Suprapubic skin (tissue), 4 donors: ENCODE results near the gene TMEM187. TPM values are rescaled to one million over a fixed set of nuclear protein-coding genes. Genes with fewer than 3 reads are reported as not detected.

Experiments
- DNase-seq, 2 donors: peaks; one replicate each; pipeline ENCODE4 v3.0.0-alpha.2; 2019; ENCODE audit warnings: low spot score in 2 of 2
- H3K27ac ChIP-seq: fragments of 200-600 bp; sonication (generic); one replicate; pipeline ENCODE4 v1.5.1; 2019
- H3K27me3 ChIP-seq: fragments of 200-600 bp; sonication (generic); one replicate; pipeline ENCODE4 v1.5.1; 2019
- H3K36me3 ChIP-seq: fragments of 200-600 bp; sonication (generic); one replicate; pipeline ENCODE4 v1.5.1; 2019
- H3K4me1 ChIP-seq: fragments of 200-600 bp; sonication (generic); one replicate; pipeline ENCODE4 v1.5.1; 2019
- H3K4me3 ChIP-seq: fragments of 200-600 bp; sonication (generic); one replicate; pipeline ENCODE4 v1.5.1; 2019; ENCODE audit warnings: mild to moderate bottlenecking
- H3K9me3 ChIP-seq: fragments of 200-600 bp; sonication (generic); one replicate; pipeline ENCODE4 v1.5.1; 2019
- EP300 ChIP-seq: sonication (generic); formaldehyde crosslinking; IDR thresholded peaks from one replicate; pipeline ENCODE4 v1.6.1; 2017; ENCODE audit warnings: antibody characterized with exemption
- POLR2A ChIP-seq, 2 donors: fragments of 450-650 bp; IDR thresholded peaks; one replicate each; pipeline ENCODE4 v1.6.1; 2017; ENCODE audit warnings: antibody characterized with exemption in 2 of 2, mild to moderate bottlenecking in 2 of 2, moderate library complexity in 2 of 2
- POLR2AphosphoS5 ChIP-seq, 3 donors: sonication (generic); formaldehyde crosslinking; IDR thresholded peaks; one replicate each; pipeline ENCODE4 v1.6.1; 2017; ENCODE audit warnings: antibody characterized with exemption in 3 of 3
- WGBS: methylation state at CpG from one replicate; pipeline ENCODE4 v1.1.5; 2018; 5-methylcytosine and 5-hydroxymethylcytosine counted together
- total RNA-seq, 4 donors: library from RNA; depleted of rRNA; stranded (reverse); fragments of >200 nt; gene quantifications; one replicate each; pipeline ENCODE4 v1.1.0, GENCODE V29; 2016
- TF ChIP-seq, protein P1 (sequence below), 2 donors: fragments of 200-600 bp in 1 of 2; fragments of 450-650 bp in 1 of 2; sonication (generic) in 1 of 2; IDR thresholded peaks; one replicate each; pipeline ENCODE4 v1.5.1; 2016 to 2019; ENCODE audit warnings: antibody characterized with exemption in 2 of 2, mild to moderate bottlenecking in 1 of 2, moderate library complexity in 1 of 2

The TMEM187 gene
- total RNA-seq, 4 donors from 2014 or later: 7.8 to 10.7 (median 8.6) TPM

DNA sequence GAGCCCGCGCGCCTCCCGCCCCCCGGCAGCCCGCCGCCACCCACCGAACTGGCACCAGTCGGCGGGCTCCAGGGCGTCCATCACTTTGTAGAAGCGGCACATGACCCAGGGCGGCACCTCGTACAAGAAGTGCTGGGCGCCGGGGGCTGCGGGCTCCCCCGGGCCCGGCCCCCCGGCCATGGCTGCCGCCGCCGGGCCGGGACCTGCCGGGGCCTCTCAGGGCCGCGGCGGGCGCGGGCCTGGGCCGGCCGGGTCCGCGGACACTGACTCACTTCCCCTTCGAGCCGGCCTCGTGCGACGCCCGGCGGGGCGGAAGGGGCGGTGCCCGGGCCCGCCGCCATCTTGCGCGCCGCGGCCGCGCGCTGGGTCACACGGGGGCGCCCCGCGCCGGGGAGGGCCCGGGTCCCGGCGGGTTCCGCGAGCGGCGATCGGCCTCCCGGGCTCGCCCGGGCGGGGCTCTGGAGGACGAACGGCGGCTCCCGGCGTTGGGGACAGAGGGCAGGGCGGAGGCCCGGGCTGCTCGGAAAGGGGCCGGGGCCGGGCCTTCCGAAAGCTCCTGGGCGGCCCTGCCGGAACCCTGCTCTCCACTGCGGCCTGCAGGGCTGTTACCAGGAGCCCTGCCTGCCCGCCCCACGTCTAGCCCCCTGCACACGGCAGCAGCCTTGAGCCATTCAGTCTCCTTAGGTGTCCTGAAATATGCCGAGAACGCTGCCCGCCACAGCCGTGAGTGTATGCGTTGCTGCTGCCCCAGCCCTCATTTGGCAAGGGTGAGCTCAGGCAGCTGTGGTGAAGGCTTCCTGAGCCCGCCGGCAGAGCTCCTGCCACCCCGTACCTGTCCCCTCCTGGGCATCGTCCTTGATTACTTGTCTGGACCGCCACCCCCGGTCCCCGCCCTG, 47.3 kb downstream of the TMEM187 start, which contains the start of gene IRAK1:
IRAK1 (minus strand) TSS at position 270 of the 896 bp plus-strand sequence; CDS start at position 180, 90 bp downstream.
- Histone ChIP-seq H3K36me3 (peaks cover 20% of the 10 kb centered on the region), H3K9me3 (no peaks in the 10 kb centered on the region), H3K4me3 (peak within 1 kb of the TSS; percentile 66), H3K4me1 (peaks cover 31% of the 10 kb centered on the region), H3K27me3 (no peaks in the 10 kb centered on the region), H3K27ac (peak within 1 kb of the TSS; percentile 93)
- 39% methylated on average over 21 of the region's 99 CpGs for WGBS
- no peak for DNase-seq
- TF ChIP-seq POLR2AphosphoS5 (IDR thresholded peaks at IDR 0.05): no peak
- no peak for TF ChIP-seq EP300
- TF ChIP-seq, protein P1, sequence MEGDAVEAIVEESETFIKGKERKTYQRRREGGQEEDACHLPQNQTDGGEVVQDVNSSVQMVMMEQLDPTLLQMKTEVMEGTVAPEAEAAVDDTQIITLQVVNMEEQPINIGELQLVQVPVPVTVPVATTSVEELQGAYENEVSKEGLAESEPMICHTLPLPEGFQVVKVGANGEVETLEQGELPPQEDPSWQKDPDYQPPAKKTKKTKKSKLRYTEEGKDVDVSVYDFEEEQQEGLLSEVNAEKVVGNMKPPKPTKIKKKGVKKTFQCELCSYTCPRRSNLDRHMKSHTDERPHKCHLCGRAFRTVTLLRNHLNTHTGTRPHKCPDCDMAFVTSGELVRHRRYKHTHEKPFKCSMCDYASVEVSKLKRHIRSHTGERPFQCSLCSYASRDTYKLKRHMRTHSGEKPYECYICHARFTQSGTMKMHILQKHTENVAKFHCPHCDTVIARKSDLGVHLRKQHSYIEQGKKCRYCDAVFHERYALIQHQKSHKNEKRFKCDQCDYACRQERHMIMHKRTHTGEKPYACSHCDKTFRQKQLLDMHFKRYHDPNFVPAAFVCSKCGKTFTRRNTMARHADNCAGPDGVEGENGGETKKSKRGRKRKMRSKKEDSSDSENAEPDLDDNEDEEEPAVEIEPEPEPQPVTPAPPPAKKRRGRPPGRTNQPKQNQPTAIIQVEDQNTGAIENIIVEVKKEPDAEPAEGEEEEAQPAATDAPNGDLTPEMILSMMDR (IDR thresholded peaks at IDR 0.05): no peak
- peak in 1 of 2 donors; percentile 50 for TF ChIP-seq POLR2A (IDR thresholded peaks at IDR 0.05)

DNA sequence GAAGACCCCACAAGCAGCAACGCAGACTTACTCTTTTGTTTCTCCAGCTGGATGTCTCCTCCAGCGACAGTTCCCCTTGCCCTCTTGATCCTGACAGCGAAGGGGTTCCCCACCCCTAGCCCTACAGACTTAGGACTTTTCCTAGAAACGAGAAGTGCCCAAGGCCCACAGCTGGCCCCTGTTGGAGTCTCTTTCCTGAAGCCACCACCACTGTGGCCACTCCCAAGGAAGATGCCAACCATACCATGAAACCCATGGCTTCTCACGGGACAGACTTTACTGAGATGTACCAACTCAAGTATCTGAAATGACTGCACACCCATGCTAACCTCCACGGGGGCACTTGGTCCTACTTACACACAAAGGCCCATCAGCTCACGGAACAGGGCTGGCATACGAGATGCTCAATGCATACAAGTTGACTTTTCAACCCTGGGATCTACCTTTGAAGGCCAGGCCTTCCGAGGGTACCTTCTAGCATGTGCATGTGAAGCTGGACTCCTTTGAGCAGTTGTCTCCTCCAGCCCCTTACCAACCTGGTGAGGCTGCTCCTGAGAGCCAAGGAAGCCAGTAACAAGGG, 48.1 kb downstream of the TMEM187 start:
- TF ChIP-seq POLR2A (IDR thresholded peaks at IDR 0.05): peak in 1 of 2 donors; percentile 20
- no peak for TF ChIP-seq POLR2AphosphoS5 (IDR thresholded peaks at IDR 0.05)
- TF ChIP-seq, protein P1 (IDR thresholded peaks at IDR 0.05): no peak
- no peak for TF ChIP-seq EP300
- Histone ChIP-seq H3K27ac (peak overlapping the region; percentile 93), H3K4me3 (peak overlapping the region; percentile 66), H3K9me3 (no peaks in the 10 kb centered on the region), H3K27me3 (no peaks in the 10 kb centered on the region), H3K36me3 (peaks cover 16% of the 10 kb centered on the region), H3K4me1 (peaks cover 37% of the 10 kb centered on the region)
- 64% methylated on average over 7 of the region's 9 CpGs for WGBS
- no peak for DNase-seq

DNA sequence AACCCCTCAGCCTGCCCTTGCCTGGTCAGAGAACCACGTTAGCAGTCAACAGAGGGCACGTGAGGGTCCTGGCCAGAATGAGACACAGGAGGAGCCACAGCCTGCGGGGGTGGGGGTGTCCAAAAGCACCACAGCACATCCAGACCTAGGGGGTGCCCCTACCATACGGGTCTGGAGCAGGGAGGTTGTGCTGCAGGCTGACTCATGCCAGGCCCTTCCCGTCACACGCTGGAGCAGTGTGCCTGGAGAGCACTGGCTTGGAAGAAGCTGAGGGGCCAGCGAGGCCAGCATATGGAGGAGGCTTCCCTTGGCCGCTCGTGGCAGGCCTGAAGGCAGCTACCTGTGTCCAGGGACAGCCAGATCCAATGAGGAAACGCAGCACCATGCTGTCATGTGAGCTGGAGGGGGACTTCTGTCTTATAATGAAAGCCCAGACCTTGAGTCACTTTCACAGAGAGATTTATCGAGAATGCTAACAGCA, 48.6 kb downstream of the TMEM187 start:
- H3K4me3 ChIP-seq: no peak overlapping the region
- H3K4me1 ChIP-seq: peaks cover 41% of the 10 kb centered on the region

DNA sequence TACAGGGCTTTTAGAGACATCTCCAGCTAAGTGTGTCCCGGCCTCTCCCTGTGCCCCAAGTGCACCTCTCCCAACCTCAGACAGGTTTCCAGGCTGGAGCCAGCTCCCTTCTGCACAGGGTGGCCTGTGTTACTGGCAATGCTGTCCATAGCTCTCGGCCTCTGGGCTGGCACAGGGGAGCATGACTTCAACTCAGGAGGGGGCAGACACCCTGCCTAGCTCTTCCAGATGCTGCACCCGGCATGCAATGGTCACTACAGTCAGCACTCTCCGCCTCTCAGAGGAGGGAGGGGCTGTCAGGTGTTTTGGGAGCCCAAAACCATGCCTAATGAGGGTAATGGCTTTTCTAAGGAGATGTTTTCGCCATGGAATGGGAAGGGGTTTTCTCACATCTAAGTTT, 49.6 kb downstream of the TMEM187 start:
- no peak for DNase-seq
- H3K27me3 ChIP-seq: no peaks in the 10 kb centered on the region
- H3K27ac ChIP-seq: no peak overlapping the region
- H3K4me1 ChIP-seq: peaks cover 45% of the 10 kb centered on the region
- H3K4me3 ChIP-seq: no peak overlapping the region
- WGBS: 79% methylated on average over 3 of the region's 5 CpGs
- H3K36me3 ChIP-seq: peaks cover 2% of the 10 kb centered on the region
- no peaks in the 10 kb centered on the region for H3K9me3 ChIP-seq
- no peak for TF ChIP-seq POLR2AphosphoS5 (IDR thresholded peaks at IDR 0.05)
- no peak for TF ChIP-seq EP300
- TF ChIP-seq POLR2A (IDR thresholded peaks at IDR 0.05): no peak
- TF ChIP-seq, protein P1 (IDR thresholded peaks at IDR 0.05): no peak

More for the DNA sequence above, 48.6 kb downstream of the TMEM187 start:
- TF ChIP-seq, protein P1 (IDR thresholded peaks at IDR 0.05): no peak
- TF ChIP-seq EP300 (no peak), POLR2A (IDR thresholded peaks at IDR 0.05) (no peak), POLR2AphosphoS5 (IDR thresholded peaks at IDR 0.05) (no peak)
- Histone ChIP-seq H3K27me3 (no peaks in the 10 kb centered on the region), H3K9me3 (no peaks in the 10 kb centered on the region), H3K27ac (peak overlapping the region; percentile 93), H3K36me3 (peaks cover 11% of the 10 kb centered on the region)
- 57% methylated on average over 11 of the region's 11 CpGs for WGBS
- no peak for DNase-seq
